Left forelimb (tissue), 1 donor: ENCODE measurements around the gene AFDN.
"Not testable (repeated sequence)": the region's sequence is repeated elsewhere in the genome, so short reads cannot be mapped to it uniquely, and the experiment has no call there.

Source experiments
- DNase-seq: peaks from one replicate; pipeline ENCODE4 v3.0.0-alpha.2; 2018; ENCODE audit warnings: low spot score

Gene AFDN

GRCh38 chr6:167956491-167956890, 129.8 kb downstream of the AFDN start:
- no peak for DNase-seq

- DNase-seq, result no peak
These were observed 130.3 kb downstream of the AFDN start for GRCh38 chr6:167956983-167957492.

- DNase-seq, result no peak
These were observed 130.9 kb downstream of the AFDN start for GRCh38 chr6:167957626-167958025.

GRCh38 chr6:167960579-167960978, 133.9 kb downstream of the AFDN start:
- no peak for DNase-seq

GRCh38 chr6:167962711-167963110, 136.0 kb downstream of the AFDN start:
- no peak for DNase-seq

GRCh38 chr6:167963589-167964057, 136.9 kb downstream of the AFDN start:
- no peak for DNase-seq

GRCh38 chr6:167965592-167966539, 139.2 kb downstream of the AFDN start:
- no peak for DNase-seq

- no peak for DNase-seq
These were observed 139.8 kb downstream of the AFDN start for GRCh38 chr6:167966540-167966905.

- no peak for DNase-seq
These were observed 141.4 kb downstream of the AFDN start for GRCh38 chr6:167968091-167968490.

- no peak for DNase-seq
These were observed 143.5 kb downstream of the AFDN start for GRCh38 chr6:167970230-167970629.

GRCh38 chr6:167972193-167972592, 145.5 kb downstream of the AFDN start:
- no peak for DNase-seq

- no peak for DNase-seq
These were observed 146.6 kb downstream of the AFDN start for GRCh38 chr6:167973148-167973885.

GRCh38 chr6:167974640-167975344, 148.1 kb downstream of the AFDN start:
- DNase-seq, result no peak

- no peak for DNase-seq
These were observed 148.7 kb downstream of the AFDN start for GRCh38 chr6:167975458-167975857.

GRCh38 chr6:167976116-167976657, 149.5 kb downstream of the AFDN start:
- not testable (repeated sequence) for DNase-seq

- DNase-seq, result no peak
These were observed 150.0 kb downstream of the AFDN start for GRCh38 chr6:167976708-167977107.

- no peak for DNase-seq
These were observed 151.2 kb downstream of the AFDN start for GRCh38 chr6:167977717-167978467.

- DNase-seq, result no peak
These were observed 151.9 kb downstream of the AFDN start for GRCh38 chr6:167978607-167979006.

GRCh38 chr6:167979436-167980139, 152.9 kb downstream of the AFDN start:
- no peak for DNase-seq

GRCh38 chr6:167980911-167981580, 154.3 kb downstream of the AFDN start:
- no peak for DNase-seq
